Measurements from ENCODE around the gene SSR3. TPM values are rescaled to one million over a fixed set of nuclear protein-coding genes. Genes with fewer than 3 reads are reported as not detected.

Gene SSR3
- total RNA-seq, 1 experiment from 2014 or later: 177 TPM

- H3K9ac ChIP-seq (ENCODE audit: low read length): no peak overlapping the region
- ATAC-seq (no peak), DNase-seq (ENCODE audit: low read depth, low spot score) (no peak)
- ChIA-PET CTCF (interaction anchor here (2.0 to 3.3 kb wide), 2 partner anchors 17 to 18 kb away, joined by 5 to 8 read pairs; no protein-coding TSS in a partner anchor), RAD21 (ENCODE audit: low non-redundant PET in 1 of 2, low total read pairs in 2 of 2, uncharacterized antibody in 2 of 2, unreplicated experiment in 2 of 2) (no interaction called here), POLR2A (no interaction called here)
- no TSS peak for BruUV-seq (replicated peaks)
- no peaks in the 10 kb centered on the region for H3K36me3 ChIP-seq (ENCODE audit: control insufficient read depth in 1 of 2, insufficient read depth in 2 of 2, low read length in 2 of 2)
- no peaks in the 10 kb centered on the region for H3K9me3 ChIP-seq (ENCODE audit: control insufficient read depth in 1 of 2, insufficient read depth in 1 of 2, low read depth in 1 of 2, low read length in 2 of 2)
- H3K27me3 ChIP-seq (ENCODE audit: insufficient read depth, low read length): no peaks in the 10 kb centered on the region
- no peaks in the 10 kb centered on the region for H4K20me1 ChIP-seq (ENCODE audit: insufficient read depth)
- intact Hi-C loops (cut with micrococcal nuclease): no loop called here
- H3K4me2 ChIP-seq (ENCODE audit: low read length): no peak overlapping the region
- no peak overlapping the region for H3K4me3 ChIP-seq (replicated peaks in 1 of 2; ENCODE audit: low read depth in 1 of 2, low read length in 2 of 2)
- TF ChIP-seq ZBTB33 (IDR thresholded peaks at IDR 0.05; ENCODE audit: extremely low read depth, insufficient replicate concordance, low read length) (no peak), ELF1 (IDR thresholded peaks at IDR 0.05; ENCODE audit: borderline replicate concordance, low read depth) (no peak), EZH2phosphoT487 (IDR thresholded peaks at IDR 0.05; ENCODE audit: borderline replicate concordance) (no peak), RAD21 (IDR thresholded peaks at IDR 0.05; ENCODE audit: low read depth) (no peak), CBX3 (IDR thresholded peaks at IDR 0.05; ENCODE audit: low read depth) (no peak), SIN3A (IDR thresholded peaks at IDR 0.05; ENCODE audit: low read depth) (no peak), ATF3 (IDR thresholded peaks at IDR 0.05) (no peak), ZFX (IDR thresholded peaks at IDR 0.05) (no peak), CTCF (IDR thresholded peaks at IDR 0.05 in 2 of 3, conservative IDR thresholded peaks at IDR 0.05 in 1 of 3; ENCODE audit: borderline replicate concordance in 1 of 3, insufficient read depth in 1 of 3, low read depth in 2 of 3, low read length in 2 of 3) (no peak), MAX (IDR thresholded peaks at IDR 0.05) (no peak), ZNF274 (IDR thresholded peaks at IDR 0.05; ENCODE audit: low read depth, low read length) (no peak), SP1 (IDR thresholded peaks at IDR 0.05; ENCODE audit: low read depth) (no peak), EGR1 (IDR thresholded peaks at IDR 0.05; ENCODE audit: low read depth) (no peak), POLR2AphosphoS5 (IDR thresholded peaks at IDR 0.05; ENCODE audit: low read depth, low read length) (no peak), SRF (IDR thresholded peaks at IDR 0.05; ENCODE audit: low read depth) (no peak), CEBPB (IDR thresholded peaks at IDR 0.05; ENCODE audit: low read depth) (no peak), JUND (IDR thresholded peaks at IDR 0.05) (no peak), EZH2 (IDR thresholded peaks at IDR 0.05) (no peak), TCF7L2 (IDR thresholded peaks at IDR 0.05; ENCODE audit: borderline replicate concordance, extremely low read depth, insufficient read depth, insufficient read length) (no peak)
- H3K79me2 ChIP-seq (ENCODE audit: insufficient read depth, low read length): no peaks in the 10 kb centered on the region
- H3K9me2 ChIP-seq (ENCODE audit: insufficient read depth): no peaks in the 10 kb centered on the region
- H3K4me1 ChIP-seq (ENCODE audit: control insufficient read depth in 1 of 2, insufficient read depth in 2 of 2, low read length in 2 of 2): 0 out of 4 replicates have a peak, but pooled peaks cover 0 to 5% of the 10 kb centered on the region in 2 experiments
- H3K27ac ChIP-seq (ENCODE audit: low read depth, low read length): no peak overlapping the region
- no peak overlapping the region for H2AFZ ChIP-seq (ENCODE audit: low read depth, low read length, poor library complexity, severe bottlenecking)
Measured at GRCh38 chr3:156492801-156493261, 62.1 kb downstream of the SSR3 start.

Measured in HCT116 (cell line).